ENCODE results near the gene KANTR.

KANTR gene

GRCh38 chrX:53073115-53073586, 20.8 kb upstream of the KANTR start:
- in situ Hi-C loops (cut with HindIII; ENCODE audit: low sequenced_read_pairs), result no loop called here
- no peak for TF ChIP-seq CTCF (IDR thresholded peaks at IDR 0.05; ENCODE audit: low read depth, low read length, missing control alignments)
- DNase-seq (ENCODE audit: low read depth), result no peak
- H3K4me3 ChIP-seq (ENCODE audit: low read depth, low read length), result no peak overlapping the region

- H3K4me3 ChIP-seq (ENCODE audit: low read depth, low read length), result no peak overlapping the region
- no peak for DNase-seq (ENCODE audit: low read depth)
- in situ Hi-C loops (cut with HindIII; ENCODE audit: low sequenced_read_pairs), result no loop called here
- TF ChIP-seq CTCF (IDR thresholded peaks at IDR 0.05; ENCODE audit: low read depth, low read length, missing control alignments), result no peak
Observed at GRCh38 chrX:53075011-53075410, 18.9 kb upstream of the KANTR start.

GRCh38 chrX:53076671-53077070, 17.3 kb upstream of the KANTR start:
- H3K4me3 ChIP-seq (ENCODE audit: low read depth, low read length), result no peak overlapping the region
- no peak for TF ChIP-seq CTCF (IDR thresholded peaks at IDR 0.05; ENCODE audit: low read depth, low read length, missing control alignments)
- in situ Hi-C loops (cut with HindIII; ENCODE audit: low sequenced_read_pairs), result no loop called here
- no peak for DNase-seq (ENCODE audit: low read depth)

- DNase-seq (ENCODE audit: low read depth), result no peak
- TF ChIP-seq CTCF (IDR thresholded peaks at IDR 0.05; ENCODE audit: low read depth, low read length, missing control alignments), result no peak
- in situ Hi-C loops (cut with HindIII; ENCODE audit: low sequenced_read_pairs), result no loop called here
- no peak overlapping the region for H3K4me3 ChIP-seq (ENCODE audit: low read depth, low read length)
Observed at GRCh38 chrX:53077207-53078197, 16.4 kb upstream of the KANTR start.

- in situ Hi-C loops (cut with HindIII; ENCODE audit: low sequenced_read_pairs), result no loop called here
- no peak for DNase-seq (ENCODE audit: low read depth)
- TF ChIP-seq CTCF (IDR thresholded peaks at IDR 0.05; ENCODE audit: low read depth, low read length, missing control alignments), result no peak
- no peak overlapping the region for H3K4me3 ChIP-seq (ENCODE audit: low read depth, low read length)
Observed at GRCh38 chrX:53078943-53079342, 15.0 kb upstream of the KANTR start.

- no peak for TF ChIP-seq CTCF (IDR thresholded peaks at IDR 0.05; ENCODE audit: low read depth, low read length, missing control alignments)
- DNase-seq (ENCODE audit: low read depth), result no peak
- no peak overlapping the region for H3K4me3 ChIP-seq (ENCODE audit: low read depth, low read length)
- in situ Hi-C loops (cut with HindIII; ENCODE audit: low sequenced_read_pairs), result no loop called here
Observed at GRCh38 chrX:53080628-53081580, 13.0 kb upstream of the KANTR start.
